Measurements from ENCODE around the gene CPOX.

GRCh38 chr3:98613616-98614015, 20.2 kb upstream of the CPOX start:
- no peak for TF ChIP-seq CTCF (IDR thresholded peaks at IDR 0.05 in 4 of 5, conservative IDR thresholded peaks at IDR 0.05 in 1 of 5)
- TF ChIP-seq POLR2A (IDR thresholded peaks at IDR 0.05), result no peak

Data from gastrocnemius medialis (tissue), 4 donors.